ENCODE data around the gene MUC6. TPM values are rescaled to one million over a fixed set of nuclear protein-coding genes. Genes with fewer than 3 reads are reported as not detected.

MUC6 gene
- total RNA-seq, 4 donors from 2014 or later, result 0.19 TPM; not detected in 3

- intact Hi-C loops (cut with DNase I), result loop anchor here (5.0 kb wide), 2 partner anchors 127 to 207 kb away; partner anchors contain the start of gene AP2A2
- no peaks in the 10 kb centered on the region for H3K9me3 ChIP-seq
- H3K4me1 ChIP-seq, result peaks cover 6 to 36% (median 7%) of the 10 kb centered on the region in 3 donors
- no peaks in the 10 kb centered on the region for H3K36me3 ChIP-seq
- TF ChIP-seq CTCF (IDR thresholded peaks at IDR 0.05) (no peak), POLR2A (IDR thresholded peaks at IDR 0.05) (no peak)
- DNase-seq, result no peak
- no peak overlapping the region for H3K27ac ChIP-seq
- WGBS, 2 donors, result 32 to 43% methylated on average over 4 to 13 of the region's 25 CpGs
- H3K4me3 ChIP-seq, result no peak overlapping the region
- H3K27me3 ChIP-seq, result peaks cover 0 to 91% (median 3%) of the 10 kb centered on the region in 4 donors
These were observed 17.9 kb upstream of the MUC6 start for GRCh38 chr11:1054143-1055108.

DNA sequence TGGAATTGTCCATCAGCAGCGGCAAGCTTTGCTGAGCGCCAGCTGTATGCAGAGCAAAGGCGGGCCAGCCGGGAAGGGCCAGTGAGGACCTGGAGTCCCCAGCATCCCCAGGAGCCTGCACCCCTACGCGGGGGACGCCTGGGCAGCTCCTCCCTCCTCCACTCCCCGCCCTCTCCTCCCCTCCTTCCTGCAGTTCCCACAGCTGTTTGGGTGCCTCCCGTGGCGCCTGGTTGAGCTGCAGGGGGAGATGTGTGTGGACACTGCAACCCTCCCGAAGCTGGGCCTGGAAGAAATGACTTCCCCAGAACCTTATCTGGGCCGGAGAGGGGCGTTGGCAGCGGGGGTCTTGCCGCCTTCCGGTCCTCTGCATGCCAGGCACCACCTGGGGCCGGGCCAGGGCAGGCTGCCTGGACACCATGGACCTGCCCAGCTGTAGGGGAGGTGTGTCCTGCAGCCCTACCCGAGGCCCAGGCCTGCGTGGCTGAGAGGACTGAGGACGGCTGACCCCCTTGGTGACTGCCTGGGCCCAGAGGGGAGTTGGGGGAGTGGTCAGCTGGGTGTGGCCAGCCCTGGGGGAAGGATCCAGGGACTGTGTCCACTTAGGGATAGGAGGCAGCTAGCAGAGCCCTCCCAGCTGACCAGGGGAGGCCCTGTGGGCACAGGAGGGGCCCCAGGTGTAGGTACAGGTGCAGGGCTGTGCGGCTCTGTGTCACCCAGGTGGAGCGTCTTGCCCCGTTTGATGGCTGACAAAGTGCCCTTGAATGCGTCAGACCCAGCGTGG, 16.8 kb upstream of the MUC6 start:
- H3K27me3 ChIP-seq, result peaks cover 0 to 97% (median 3%) of the 10 kb centered on the region in 4 donors
- WGBS, 2 donors, result 86 to 92% methylated on average over 2 to 10 of the region's 25 CpGs
- intact Hi-C loops (cut with DNase I), result loop anchor here (5.0 kb wide), 2 partner anchors 126 to 206 kb away; partner anchors contain the start of gene AP2A2
- H3K36me3 ChIP-seq, result no peaks in the 10 kb centered on the region
- TF ChIP-seq POLR2A (IDR thresholded peaks at IDR 0.05) (no peak), CTCF (IDR thresholded peaks at IDR 0.05) (no peak)
- no peak for DNase-seq
- H3K4me3 ChIP-seq, result no peak overlapping the region
- H3K9me3 ChIP-seq, result no peaks in the 10 kb centered on the region
- no peak overlapping the region for H3K27ac ChIP-seq
- H3K4me1 ChIP-seq, result peaks cover 6 to 41% (median 7%) of the 10 kb centered on the region in 3 donors

DNA sequence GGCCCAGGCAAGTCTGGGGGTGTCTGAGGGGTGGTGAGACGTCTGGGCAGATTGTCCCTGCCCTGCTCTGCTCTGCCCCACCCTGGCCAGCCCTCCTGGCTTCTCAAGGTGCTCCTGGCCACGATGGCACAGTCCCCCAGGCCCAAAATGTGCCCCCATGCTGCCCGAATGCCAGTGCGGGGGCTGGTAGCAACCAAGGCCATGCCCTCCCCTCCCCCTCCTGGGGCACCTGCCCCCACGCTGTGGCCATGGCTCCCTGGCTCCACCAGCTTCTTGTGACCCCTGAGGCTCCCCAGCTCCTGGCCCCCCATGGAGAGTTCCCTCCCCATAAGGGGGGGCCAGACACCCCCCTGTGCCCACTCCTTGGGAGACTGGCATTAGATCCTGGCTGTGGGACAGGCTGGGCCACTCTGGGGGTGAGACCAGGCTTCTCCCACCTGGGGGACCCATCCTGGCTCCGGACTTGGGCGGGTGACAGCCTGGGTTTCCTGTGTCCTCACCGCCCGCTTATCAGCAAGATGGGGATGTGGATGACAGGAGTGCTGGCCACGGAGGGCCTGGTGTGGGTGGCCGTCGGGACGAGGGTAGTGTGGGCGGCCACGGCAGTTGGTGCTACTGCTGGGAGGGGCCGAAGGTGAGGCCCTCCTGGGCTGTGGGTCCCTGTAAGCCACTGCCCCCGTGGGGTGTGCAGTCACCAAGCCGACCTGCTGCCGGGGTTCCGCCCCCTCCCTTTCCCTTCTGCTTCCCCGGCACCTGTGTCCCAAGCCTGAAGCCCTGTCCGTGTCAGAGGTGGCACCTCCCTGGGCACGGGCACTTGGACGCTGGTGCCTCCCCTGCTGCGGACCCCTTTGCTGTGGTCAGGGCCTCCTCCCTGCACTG, 15.9 kb upstream of the MUC6 start:
- no peak for TF ChIP-seq POLR2A (IDR thresholded peaks at IDR 0.05)
- no peak for TF ChIP-seq CTCF (IDR thresholded peaks at IDR 0.05)
- Histone ChIP-seq H3K4me3 (no peak overlapping the region), H3K36me3 (no peaks in the 10 kb centered on the region), H3K27ac (no peak overlapping the region), H3K4me1 (peaks cover 6 to 41% (median 7%) of the 10 kb centered on the region in 3 donors), H3K9me3 (no peaks in the 10 kb centered on the region), H3K27me3 (peaks cover 0 to 97% (median 3%) of the 10 kb centered on the region in 4 donors)
- intact Hi-C loops (cut with DNase I), result loop anchor here (5.0 kb wide), 2 partner anchors 125 to 205 kb away; partner anchors contain the start of gene AP2A2
- 73 to 91% methylated on average over 7 to 9 of the region's 25 CpGs for WGBS, 2 donors
- DNase-seq, result no peak

GRCh38 chr11:1051356-1052132, 15.0 kb upstream of the MUC6 start:
- no peak overlapping the region for H3K27ac ChIP-seq
- peaks cover 0 to 95% (median 5%) of the 10 kb centered on the region in 4 donors for H3K27me3 ChIP-seq
- H3K4me1 ChIP-seq, result peaks cover 6 to 41% (median 7%) of the 10 kb centered on the region in 3 donors
- WGBS, 2 donors, result 100% methylated on average over 2 of the region's 15 CpGs; no CpG with 5 or more reads in 1 of the 2 donors
- no peak for TF ChIP-seq POLR2A (IDR thresholded peaks at IDR 0.05)
- no peak for TF ChIP-seq CTCF (IDR thresholded peaks at IDR 0.05)
- intact Hi-C loops (cut with DNase I), result loop anchor here (5.0 kb wide), 2 partner anchors 124 to 204 kb away; partner anchors contain the start of gene AP2A2
- DNase-seq, result no peak
- no peaks in the 10 kb centered on the region for H3K9me3 ChIP-seq
- no peaks in the 10 kb centered on the region for H3K36me3 ChIP-seq
- no peak overlapping the region for H3K4me3 ChIP-seq
